Adrenal gland (tissue), 12 donors: Measurements from ENCODE around the gene DLG2. TPM values are rescaled to one million over a fixed set of nuclear protein-coding genes. Genes with fewer than 3 reads are reported as not detected.

ENCODE experiments used
- DNase-seq, 7 donors: peaks; one replicate each; pipeline ENCODE4 v3.0.0-alpha.2; 2019 to 2020
- H3K27ac ChIP-seq, 5 donors: fragments of 200-600 bp; sonication (generic) in 4 of 5; 1 replicate in 3 of 5; 2 replicates in 2 of 5; pipeline versions ENCODE4 v1.5.1 to v1.8.0; 2016 to 2020; ENCODE audit warnings: mild to moderate bottlenecking in 1 of 5
- H3K27me3 ChIP-seq: fragments of 200-600 bp; 2 replicates; pipeline ENCODE4 v1.8.0; 2021
- H3K36me3 ChIP-seq, 2 donors: fragments of 200-600 bp; replicated peaks in 1 of 2; 1 replicate in 1 of 2; 2 replicates in 1 of 2; pipeline versions ENCODE4 v1.5.1 to v1.8.0; 2018 to 2022
- H3K4me1 ChIP-seq, 2 donors: fragments of 200-600 bp; replicated peaks in 1 of 2; 1 replicate in 1 of 2; 2 replicates in 1 of 2; pipeline versions ENCODE4 v1.5.1 to v1.8.0; 2018 to 2021
- H3K4me3 ChIP-seq, 4 donors: fragments of 200-600 bp; sonication (generic) in 3 of 4; one replicate each; pipeline ENCODE4 v1.5.1; 2016 to 2018
- H3K9me3 ChIP-seq, 3 donors: fragments of 200-600 bp; sonication (generic) in 1 of 3; replicated peaks in 1 of 3; 1 replicate in 2 of 3; 2 replicates in 1 of 3; pipeline versions ENCODE4 v1.5.1 to v1.8.0; 2016 to 2021
- CTCF ChIP-seq, 6 experiments: fragments of 450-650 bp in 4 of 6; fragments of 200-600 bp in 2 of 6; sonication (generic) in 1 of 6; IDR thresholded peaks; 1 replicate in 5 of 6; 2 replicates in 1 of 6; pipeline versions ENCODE4 v1.5.1 to v1.8.0; 2016 to 2021; ENCODE audit warnings: antibody characterized with exemption in 6 of 6, mild to moderate bottlenecking in 2 of 6, moderate library complexity in 1 of 6
- POLR2A ChIP-seq, 2 donors: fragments of 450-650 bp; IDR thresholded peaks; one replicate each; pipeline ENCODE4 v1.6.1; 2017; ENCODE audit warnings: antibody characterized with exemption in 2 of 2, mild to moderate bottlenecking in 2 of 2, moderate library complexity in 1 of 2
- WGBS, 4 donors: extraction: QIAGEN DNeasy Blood & Tissue Kit in 2 of 4; methylation state at CpG; one replicate each; pipeline versions ENCODE4 v1.1.5 to v1.1.7; 2013 to 2017; 5-methylcytosine and 5-hydroxymethylcytosine counted together
- intact Hi-C, 2 donors: fragments of 100-400 bp; cut with DNase I; formaldehyde crosslinking; loops; one replicate each; pipeline versions ENCODE4 v1.14.1 to v1.15.0; 2022 to 2023
- polyA plus RNA-seq, 3 donors: library from polyadenylated mRNA; stranded (reverse); fragments of 200-250 nt in 2 of 3; fragments of 350-450 nt in 1 of 3; fragmentation: Illumina TruSeq in 1 of 3; extraction: RNeasy Lipid Tissue Mini Kit (QIAGEN cat#74804) in 1 of 3; gene quantifications; one replicate each; pipeline ENCODE4 v1.2.3, GENCODE V29; 2013 to 2014
- total RNA-seq, 9 donors: library from RNA; depleted of rRNA in 4 of 9; stranded (reverse); fragments of >200 nt in 4 of 9; fragments of 120-200 nt in 1 of 9; fragmentation: NEBNext Ultra II Directional in 1 of 9; extraction: Animal tissue kit (Norgen Biotek cat#: 25700) in 1 of 9; gene quantifications; one replicate each; pipeline versions ENCODE4 v1.1.0 to v1.2.4, GENCODE V29; 2013 to 2023
- donor health status: healthy with polysubstance abuse.
- donor health status: Bipolar disorder and iron deficiency.
- donor health status: DM: yes; HTN: yes; CAD: no.
- donor health status: DM: no; HTN: no; CAD: no.
- donor health status: DM: no; HTN: no; CAD: no.
- donor health status: DM: yes; HTN: yes; CAD: no.

Gene DLG2
- total and polyA plus RNA-seq, 12 donors: 8.3 to 101 (median 37.5) TPM

- intact Hi-C loops: no loop called here
- 60 to 73% (median 64%) methylated on average over 2 of the region's 2 CpGs for WGBS, 4 donors
- Histone ChIP-seq H3K9me3 (no peaks in the 10 kb centered on the region), H3K27me3 (no peaks in the 10 kb centered on the region), H3K4me3 (no peak overlapping the region), H3K36me3 (no peaks in the 10 kb centered on the region), H3K27ac (no peak overlapping the region), H3K4me1 (no peaks in the 10 kb centered on the region)
- DNase-seq: no peak
- TF ChIP-seq CTCF (IDR thresholded peaks at IDR 0.05) (no peak), POLR2A (IDR thresholded peaks at IDR 0.05) (no peak)
Measured at GRCh38 chr11:85040166-85040565, 587.0 kb downstream of the DLG2 start.

GRCh38 chr11:85029964-85030363 is 597.2 kb downstream of the DLG2 start:
- Histone ChIP-seq H3K4me3 (no peak overlapping the region), H3K27ac (no peak overlapping the region), H3K4me1 (no peaks in the 10 kb centered on the region), H3K9me3 (no peaks in the 10 kb centered on the region), H3K36me3 (no peaks in the 10 kb centered on the region), H3K27me3 (no peaks in the 10 kb centered on the region)
- intact Hi-C loops: no loop called here
- no peak for DNase-seq
- WGBS, 4 donors: 64 to 93% (median 84%) methylated on average over 4 of the region's 4 CpGs
- TF ChIP-seq POLR2A (IDR thresholded peaks at IDR 0.05): no peak
- TF ChIP-seq CTCF (IDR thresholded peaks at IDR 0.05): no peak

GRCh38 chr11:85028329-85029101 is 598.6 kb downstream of the DLG2 start:
- H3K4me1 ChIP-seq: no peaks in the 10 kb centered on the region
- intact Hi-C loops: no loop called here
- no peak for DNase-seq
- no peak overlapping the region for H3K27ac ChIP-seq
- TF ChIP-seq CTCF (IDR thresholded peaks at IDR 0.05): no peak
- no peak for TF ChIP-seq POLR2A (IDR thresholded peaks at IDR 0.05)
- no peaks in the 10 kb centered on the region for H3K27me3 ChIP-seq
- no peaks in the 10 kb centered on the region for H3K9me3 ChIP-seq
- 87 to 92% (median 90%) methylated on average over 10 to 15 of the region's 15 CpGs for WGBS, 4 donors
- no peaks in the 10 kb centered on the region for H3K36me3 ChIP-seq
- H3K4me3 ChIP-seq: no peak overlapping the region

GRCh38 chr11:85027346-85027745 is 599.8 kb downstream of the DLG2 start:
- no peak for TF ChIP-seq POLR2A (IDR thresholded peaks at IDR 0.05)
- no peak for TF ChIP-seq CTCF (IDR thresholded peaks at IDR 0.05)
- Histone ChIP-seq H3K9me3 (no peaks in the 10 kb centered on the region), H3K36me3 (no peaks in the 10 kb centered on the region), H3K27me3 (no peaks in the 10 kb centered on the region), H3K4me3 (no peak overlapping the region), H3K27ac (no peak overlapping the region), H3K4me1 (no peaks in the 10 kb centered on the region)
- 90 to 94% (median 92%) methylated on average over 5 to 11 of the region's 11 CpGs for WGBS, 4 donors
- no peak for DNase-seq
- intact Hi-C loops: no loop called here
